GM21576 (cell line): ENCODE data around the gene RAMP3.
"Not testable (repeated sequence)": the region's sequence is repeated elsewhere in the genome, so short reads cannot be mapped to it uniquely, and the experiment has no call there.

Experiments used
- ATAC-seq: cut with Tn5 transposase; IDR thresholded peaks from one replicate; pipeline ENCODE4 v1.9.1; 2021; ENCODE audit warnings: mild to moderate bottlenecking, moderate library complexity; ENCODE audit not compliant: unreplicated experiment

Gene RAMP3, protein sequence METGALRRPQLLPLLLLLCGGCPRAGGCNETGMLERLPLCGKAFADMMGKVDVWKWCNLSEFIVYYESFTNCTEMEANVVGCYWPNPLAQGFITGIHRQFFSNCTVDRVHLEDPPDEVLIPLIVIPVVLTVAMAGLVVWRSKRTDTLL

GRCh38 chr7:45157653-45158401 lies at the start of gene RAMP3:
Gene RAMP3, plus strand, starts transcription at chr7:45157791. Its CDS starts 38 bp downstream, at chr7:45157829.
- ATAC-seq, result no peak

DNA sequence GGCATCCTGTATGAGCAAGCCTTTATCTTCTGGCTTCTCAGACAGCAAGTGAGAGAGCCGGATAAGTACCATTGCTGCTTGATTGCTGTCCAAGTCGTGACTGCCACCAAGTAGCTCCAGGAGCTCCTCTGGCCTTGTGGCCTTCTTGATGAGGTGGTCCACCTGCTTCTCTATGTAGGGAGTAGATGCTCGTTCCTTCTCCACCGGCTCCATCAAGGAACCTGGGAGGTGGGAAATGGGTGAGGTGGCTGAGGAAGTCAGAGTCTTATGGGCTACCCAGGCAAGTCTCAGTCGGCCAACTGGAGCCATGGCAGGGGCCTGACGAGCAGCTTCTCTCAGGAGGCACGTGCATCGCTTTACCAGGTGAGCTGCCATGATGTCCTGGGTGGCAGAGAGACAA lies 48.7 kb upstream of the RAMP3 start:
- no peak for ATAC-seq

DNA sequence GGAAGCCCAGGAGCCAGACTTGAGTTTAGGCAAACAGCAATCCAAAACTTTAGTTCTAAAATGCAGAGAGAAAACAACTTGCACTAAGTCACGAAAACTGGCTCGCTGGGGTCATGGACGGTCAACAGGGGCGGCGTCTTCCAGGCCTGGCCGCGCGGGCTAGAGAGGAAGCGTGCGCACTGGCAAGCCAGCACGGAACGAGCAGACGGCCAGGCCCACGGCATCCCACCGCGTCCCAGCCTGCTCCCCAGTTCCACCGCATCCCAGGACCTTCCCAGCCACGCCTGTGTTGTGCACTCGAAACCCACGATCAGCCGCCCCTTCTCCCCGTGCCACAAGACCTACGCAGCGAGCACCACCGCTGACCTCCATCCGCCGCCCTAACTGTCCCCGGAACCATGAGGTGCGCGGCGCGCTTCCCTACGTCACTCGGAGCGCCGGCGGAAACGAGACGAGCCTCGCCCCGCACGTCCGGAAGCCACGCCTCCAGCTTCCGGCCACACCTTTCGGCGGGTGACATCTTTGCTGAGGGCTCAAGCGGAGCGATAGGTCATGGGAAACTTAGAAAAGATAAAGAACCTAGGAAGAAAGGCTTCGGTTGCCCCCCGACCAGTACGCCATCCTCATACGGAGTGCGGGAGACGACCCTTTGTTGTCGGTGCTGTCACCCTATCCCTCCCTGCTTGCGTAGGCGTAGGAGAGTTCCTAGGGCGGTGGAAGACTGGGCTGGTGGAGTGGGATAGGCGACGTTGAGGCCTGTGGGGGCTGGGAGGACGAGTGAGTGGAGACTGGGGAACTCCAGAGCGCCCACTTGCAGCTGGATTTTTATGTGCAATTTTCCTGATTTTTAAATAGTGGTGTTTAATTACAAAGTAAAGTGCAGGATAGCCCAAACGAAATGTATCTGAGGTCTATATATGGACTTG lies 46.0 kb upstream of the RAMP3 start, which contains the start of gene TBRG4:
TSS of gene TBRG4 (minus strand) at position 400 of the 926 bp plus-strand sequence. CDS start 2,460 bp downstream, outside the sequence.
- ATAC-seq, result peak; percentile 94

GRCh38 chr7:45112648-45113047 lies 44.9 kb upstream of the RAMP3 start:
- ATAC-seq, result no peak

GRCh38 chr7:45114257-45114656 lies 43.3 kb upstream of the RAMP3 start:
- not testable (repeated sequence) for ATAC-seq

DNA sequence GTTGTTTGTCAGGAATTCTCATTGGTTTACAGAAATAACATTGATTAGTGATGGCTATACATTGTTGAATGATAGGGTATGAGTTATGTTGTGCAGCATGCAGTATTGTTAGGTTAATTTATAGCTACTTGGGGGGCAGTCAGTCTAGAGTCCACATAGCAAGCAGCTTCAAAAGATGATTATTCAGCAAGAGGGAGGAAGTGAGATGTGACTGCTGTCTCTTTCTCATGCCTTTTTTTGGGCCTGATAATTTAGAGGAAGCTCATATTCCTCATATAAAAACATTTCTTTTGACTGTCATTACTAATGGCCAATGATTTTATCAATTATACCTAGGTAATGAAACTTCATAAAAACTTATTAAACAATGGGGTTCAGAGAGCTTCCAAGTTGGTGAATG lies 42.7 kb upstream of the RAMP3 start:
- no peak for ATAC-seq

DNA sequence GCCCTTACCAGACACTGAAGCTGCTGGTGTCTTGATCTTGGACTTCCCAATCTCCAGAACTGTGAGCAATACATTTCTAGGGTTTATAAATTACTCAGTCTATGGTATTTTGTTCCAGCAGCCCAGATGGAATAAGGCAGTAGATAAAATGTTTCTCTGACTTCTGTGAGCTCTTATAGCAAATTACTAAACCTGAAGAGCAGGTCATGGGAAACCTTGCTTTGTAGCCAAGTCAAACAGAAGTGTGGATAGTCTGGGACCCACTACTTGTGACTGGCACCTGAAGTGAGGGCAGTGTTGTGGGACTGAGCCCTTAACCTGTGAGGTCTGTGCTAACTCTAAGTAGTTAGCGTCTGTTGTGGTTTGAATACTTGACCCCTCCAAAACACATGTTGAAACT lies 41.5 kb upstream of the RAMP3 start:
- no peak for ATAC-seq

GRCh38 chr7:45117582-45117981 lies 40.0 kb upstream of the RAMP3 start:
- no peak for ATAC-seq

DNA sequence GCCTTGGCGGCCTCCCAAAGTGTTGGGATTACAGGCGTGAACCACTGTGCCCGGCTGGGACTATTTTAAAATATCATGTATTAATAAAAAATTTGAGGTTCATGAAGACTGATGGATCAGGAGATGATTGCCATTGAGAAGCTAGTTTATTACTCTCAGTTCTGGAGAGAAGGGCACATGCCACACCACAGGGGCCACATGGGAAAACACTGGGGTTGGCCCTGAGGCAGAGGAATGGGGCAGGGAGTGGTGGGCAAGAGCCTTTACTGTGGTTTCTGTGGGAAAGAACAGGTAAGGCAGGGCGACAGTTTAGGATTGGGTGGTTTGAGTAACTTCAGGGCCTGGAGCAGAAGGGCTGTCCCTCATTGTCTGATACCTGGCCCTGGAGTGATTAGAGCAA lies 39.3 kb upstream of the RAMP3 start:
- ATAC-seq, result no peak

- no peak for ATAC-seq
Observed at GRCh38 chr7:45118889-45119331, 38.7 kb upstream of the RAMP3 start.

GRCh38 chr7:45119550-45119949 lies 38.0 kb upstream of the RAMP3 start:
- no peak for ATAC-seq

- ATAC-seq, result no peak
Observed at GRCh38 chr7:45122975-45123860, 34.4 kb upstream of the RAMP3 start.

DNA sequence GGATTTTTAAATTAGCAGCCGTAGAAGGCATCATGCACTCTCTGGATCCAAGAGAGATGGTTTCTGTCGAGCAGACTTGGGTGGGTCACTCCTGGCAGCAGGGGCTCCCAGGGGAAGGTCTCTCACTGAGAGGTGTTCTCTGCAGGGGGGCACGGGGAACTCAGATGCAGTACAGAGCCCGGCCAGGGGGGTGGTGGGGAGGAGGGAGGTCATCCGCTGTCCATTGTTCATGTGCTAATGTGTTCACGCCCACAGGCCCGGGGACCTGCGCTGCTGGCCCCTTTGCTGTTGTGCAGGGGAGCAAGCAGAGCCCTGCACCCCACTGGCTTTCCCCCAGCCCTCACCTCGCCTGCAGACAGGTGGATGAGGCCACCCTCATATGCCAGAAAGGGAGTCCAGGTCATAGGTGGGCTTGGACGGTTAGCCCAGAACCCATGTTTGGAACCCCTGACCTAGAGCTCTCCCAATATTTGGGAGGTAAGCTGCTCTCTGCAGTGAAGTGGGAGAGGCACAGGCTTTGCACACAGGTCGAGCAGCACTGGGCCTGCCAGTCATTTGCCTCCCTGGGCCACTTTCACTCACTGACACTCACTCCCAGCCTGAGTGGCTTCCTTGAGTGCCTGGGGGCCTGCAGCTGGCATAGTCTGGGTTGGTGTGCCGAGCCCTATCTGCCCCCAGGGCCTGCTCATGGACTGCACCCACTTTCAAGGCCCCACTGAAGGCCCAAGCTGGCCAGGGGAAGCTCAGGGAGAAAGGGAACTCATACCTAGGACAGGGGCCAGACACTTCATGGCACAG lies 33.5 kb upstream of the RAMP3 start:
- no peak for ATAC-seq

GRCh38 chr7:45125193-45125904 lies 32.2 kb upstream of the RAMP3 start:
- ATAC-seq, result no peak

DNA sequence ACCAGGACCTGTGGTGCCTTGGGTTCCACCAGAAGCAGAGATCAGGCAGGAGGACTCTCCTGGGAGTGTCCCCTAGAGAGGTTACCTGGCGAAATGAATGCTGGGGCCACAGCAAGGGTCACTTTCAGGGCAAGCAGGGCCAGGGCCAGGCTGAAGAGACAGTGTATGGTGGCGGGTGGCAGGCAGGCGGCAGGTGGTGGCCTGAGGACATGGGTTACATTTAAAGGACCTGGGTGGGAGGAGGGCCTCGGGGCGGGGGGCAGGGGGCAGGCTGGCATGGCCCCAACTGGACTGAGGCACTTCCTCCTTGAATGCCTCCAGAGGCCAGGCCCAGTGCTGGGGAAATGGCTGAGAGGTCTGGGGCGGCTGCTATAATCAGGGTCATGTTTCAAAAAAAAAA lies 31.4 kb upstream of the RAMP3 start:
- no peak for ATAC-seq

DNA sequence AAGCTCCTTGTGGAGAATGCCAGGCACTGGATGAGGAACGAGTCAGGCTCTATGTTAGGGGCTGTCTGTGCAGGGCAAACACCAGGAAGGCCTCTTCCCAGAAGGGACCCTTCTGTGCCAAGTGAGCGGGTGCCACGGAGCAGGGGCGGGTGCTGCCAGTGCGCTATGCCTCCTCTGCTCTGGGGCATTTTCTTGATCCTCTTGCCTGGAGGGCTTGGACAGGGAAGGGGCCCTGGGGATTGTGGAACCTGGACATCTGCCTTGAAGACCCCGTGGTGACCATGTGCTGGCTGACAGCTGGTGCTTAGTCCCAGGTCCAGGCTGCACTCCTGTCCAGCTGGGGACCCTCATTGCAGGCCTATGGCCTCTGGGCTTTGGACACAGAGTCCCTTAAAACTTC lies 30.7 kb upstream of the RAMP3 start:
- no peak for ATAC-seq

GRCh38 chr7:45129181-45129800 lies 28.3 kb upstream of the RAMP3 start:
- ATAC-seq, result no peak

DNA sequence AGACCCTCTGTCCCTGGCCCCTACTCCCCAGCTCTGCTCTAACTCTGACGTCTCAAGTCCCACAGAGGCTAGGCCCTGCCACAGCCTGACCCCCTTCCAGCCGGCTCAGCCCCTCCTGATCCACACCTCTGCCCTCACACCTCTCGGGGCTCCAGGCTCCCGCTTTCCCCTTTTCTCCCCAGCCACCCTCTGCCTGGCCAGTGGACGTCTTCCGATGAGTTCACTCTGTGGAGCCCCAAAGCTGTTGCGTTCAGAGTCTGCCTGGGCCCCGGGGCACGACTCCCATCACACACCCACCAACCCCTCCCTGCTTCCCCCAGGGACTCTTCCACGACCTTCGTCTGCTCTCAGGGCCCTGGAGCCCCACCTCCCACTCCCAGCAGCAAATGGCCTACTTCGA lies 27.7 kb upstream of the RAMP3 start:
- no peak for ATAC-seq

GRCh38 chr7:45130910-45131309 lies 26.7 kb upstream of the RAMP3 start:
- no peak for ATAC-seq
